GM23338 (cell line): Measurements from ENCODE around the gene YOD1. TPM values are rescaled to one million over a fixed set of nuclear protein-coding genes. Genes with fewer than 3 reads are reported as not detected.

Experiments used
- ATAC-seq: fragments of 200-7000 bp; cut with Tn5 transposase; 3 replicates; pipeline ENCODE4 v1.9.1; 2020
- DNase-seq: peaks from one replicate; pipeline ENCODE4 v3.0.0-alpha.2; 2015; ENCODE audit warnings: low spot score
- H2AFZ ChIP-seq: fragments of 200-600 bp; sonication (generic); 2 replicates; pipeline ENCODE4 v1.8.0; 2016; ENCODE audit warnings: antibody characterized with exemption, mild to moderate bottlenecking, moderate library complexity
- H3F3A ChIP-seq: fragments of 200-600 bp; sonication (generic); replicated peaks from 2 replicates; pipeline ENCODE4 v1.8.0; 2017; ENCODE audit warnings: antibody characterized with exemption, mixed run types, low read depth
- H3K27ac ChIP-seq: fragments of 200-600 bp; sonication (generic); 2 replicates; pipeline ENCODE4 v1.6.1; 2016; ENCODE audit warnings: low read depth
- H3K27me3 ChIP-seq: fragments of 200-600 bp; sonication (generic); 2 replicates; pipeline ENCODE4 v1.8.0; 2016; ENCODE audit warnings: mild to moderate bottlenecking, mixed run types, moderate library complexity; ENCODE audit not compliant: insufficient read depth
- H3K36me3 ChIP-seq: fragments of 200-600 bp; sonication (generic); 2 replicates; pipeline ENCODE4 v1.8.0; 2016; ENCODE audit warnings: mild to moderate bottlenecking; ENCODE audit not compliant: insufficient read depth
- H3K4me1 ChIP-seq: fragments of 200-600 bp; sonication (generic); 2 replicates; pipeline ENCODE4 v1.8.0; 2016; ENCODE audit warnings: mild to moderate bottlenecking, moderate library complexity; ENCODE audit not compliant: insufficient read depth
- H3K4me2 ChIP-seq: fragments of 200-600 bp; sonication (generic); 2 replicates; pipeline ENCODE4 v1.7.1; 2017; ENCODE audit warnings: mixed run types
- H3K4me3 ChIP-seq: fragments of 200-600 bp; sonication (generic); 2 replicates; pipeline ENCODE4 v1.6.1; 2016; ENCODE audit warnings: mixed run types
- H3K79me2 ChIP-seq: fragments of 200-600 bp; sonication (generic); replicated peaks from 2 replicates; pipeline ENCODE4 v1.8.0; 2017; ENCODE audit warnings: mild to moderate bottlenecking; ENCODE audit not compliant: insufficient read depth
- H3K9me2 ChIP-seq: fragments of 200-600 bp; sonication (generic); 2 replicates; pipeline ENCODE4 v1.8.0; 2017; ENCODE audit not compliant: insufficient read depth
- H4K20me1 ChIP-seq: fragments of 200-600 bp; sonication (generic); replicated peaks from 2 replicates; pipeline ENCODE4 v1.8.0; 2017; ENCODE audit warnings: mild to moderate bottlenecking; ENCODE audit not compliant: insufficient read depth
- H3K27ac Mint-ChIP-seq: 2 replicates; pipeline ENCODE4 v1.8.0; 2020; ENCODE audit warnings: inconsistent platforms, mild to moderate bottlenecking, moderate library complexity, mixed read lengths
- H3K27me3 Mint-ChIP-seq: 3 replicates; pipeline ENCODE4 v1.8.0; 2022; ENCODE audit warnings: low read depth, mild to moderate bottlenecking, moderate library complexity, mixed read lengths, inconsistent platforms; ENCODE audit not compliant: insufficient read depth, poor library complexity
- H3K36me3 Mint-ChIP-seq: 3 replicates; pipeline ENCODE4 v1.8.0; 2021; ENCODE audit warnings: low read depth, mild to moderate bottlenecking, inconsistent platforms, moderate library complexity, mixed read lengths
- H3K4me1 Mint-ChIP-seq: 3 replicates; pipeline ENCODE4 v1.8.0; 2020; ENCODE audit warnings: mild to moderate bottlenecking, inconsistent platforms, mixed read lengths
- H3K4me3 Mint-ChIP-seq: 3 replicates; pipeline ENCODE4 v1.8.0; 2021; ENCODE audit warnings: moderate library complexity, mild to moderate bottlenecking, inconsistent platforms, mixed read lengths
- H3K9me3 Mint-ChIP-seq: 3 replicates; pipeline ENCODE4 v1.8.0; 2020; ENCODE audit warnings: moderate library complexity, mild to moderate bottlenecking, inconsistent platforms, mixed read lengths
- CREB1 ChIP-seq: fragments of 250-450 bp; sonication (Bioruptor Pico); IDR thresholded peaks from 2 replicates; pipeline ENCODE4 v1.5.0; 2020; ENCODE audit warnings: low read depth, mild to moderate bottlenecking, moderate library complexity
- CTCF ChIP-seq, 2 experiments: fragments of 200-600 bp in 1 of 2; sonication (generic) in 1 of 2; conservative IDR thresholded peaks; 2 replicates each; pipeline versions ENCODE4 v1.5.1 to v1.6.1; 2016 to 2017; ENCODE audit warnings: antibody characterized with exemption in 2 of 2, low read depth in 2 of 2, mild to moderate bottlenecking in 2 of 2, moderate library complexity in 1 of 2
- ETS1 ChIP-seq: IDR thresholded peaks from 2 replicates; pipeline ENCODE4 v1.6.1; 2016; ENCODE audit warnings: antibody characterized with exemption
- EZH2phosphoT487 ChIP-seq: fragments of 200-600 bp; sonication (generic); IDR thresholded peaks from one replicate; pipeline ENCODE4 v1.8.1; 2018; ENCODE audit warnings: antibody characterized with exemption; ENCODE audit not compliant: unreplicated experiment
- JUNB ChIP-seq: IDR thresholded peaks from one replicate; pipeline ENCODE4 v1.6.1; 2016; ENCODE audit warnings: antibody characterized with exemption; ENCODE audit not compliant: unreplicated experiment
- NANOG ChIP-seq: IDR thresholded peaks from 2 replicates; pipeline ENCODE4 v1.6.1; 2016; ENCODE audit warnings: antibody characterized with exemption, borderline replicate concordance
- STAT1 ChIP-seq: IDR thresholded peaks from one replicate; pipeline ENCODE4 v1.6.1; 2016; ENCODE audit warnings: antibody characterized with exemption; ENCODE audit not compliant: unreplicated experiment
- ZNF114 ChIP-seq: fragments of 250-450 bp; sonication (Bioruptor Pico); IDR thresholded peaks from 2 replicates; pipeline ENCODE4 v1.5.0; 2020; ENCODE audit warnings: mild to moderate bottlenecking, moderate library complexity
- ZNF462 ChIP-seq: fragments of 250-450 bp; sonication (Bioruptor Pico); IDR thresholded peaks from 2 replicates; pipeline ENCODE4 v1.5.0; 2020; ENCODE audit warnings: mild to moderate bottlenecking, moderate library complexity
- polyA plus RNA-seq: library from polyadenylated mRNA; unstranded; fragments of >200 nt; fragmentation: Nextera tagmentation; extraction: Ambion mirVana; gene quantifications from 2 replicates; pipeline ENCODE4 v1.2.1, GENCODE V29; 2016
- total RNA-seq: library from RNA; depleted of rRNA; stranded (reverse); fragments of >200 nt; shearing (Covaris generic); gene quantifications from 2 replicates; pipeline ENCODE4 v1.2.3, GENCODE V29; 2014
- TF ChIP-seq, protein P1 (sequence below): IDR thresholded peaks from one replicate; pipeline ENCODE4 v1.6.1; 2018; ENCODE audit warnings: antibody characterized with exemption; ENCODE audit not compliant: unreplicated experiment

The YOD1 gene
- total and polyA plus RNA-seq, 2 experiments from 2014 or later: 4.6 to 21.9 TPM

DNA sequence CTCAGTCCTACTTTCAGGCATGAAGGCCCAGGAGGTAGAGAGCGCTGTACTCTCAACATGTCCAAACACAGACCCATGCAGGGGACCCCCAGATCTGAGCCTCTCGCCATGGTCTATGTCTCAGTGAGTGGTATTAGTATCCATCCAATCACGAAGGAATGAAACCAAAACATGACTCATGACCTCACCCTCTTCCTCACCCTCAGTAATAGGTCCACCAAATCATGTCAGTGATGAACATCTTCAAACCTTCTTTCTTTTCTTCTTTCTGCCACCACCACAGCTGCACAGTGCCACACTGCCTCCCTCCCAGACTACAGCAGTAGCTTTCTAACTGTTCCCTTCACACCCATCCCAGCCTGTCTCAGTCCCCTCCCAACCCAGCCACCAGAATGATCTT, 35.2 kb downstream of the YOD1 start:
- Mint-ChIP-seq H3K9me3 (no peaks in the 10 kb centered on the region), H3K4me3 (no peak overlapping the region), H3K36me3 (no peaks in the 10 kb centered on the region), H3K27me3 (peaks cover 3% of the 10 kb centered on the region), H3K27ac (no peak overlapping the region), H3K4me1 (no peaks in the 10 kb centered on the region)
- DNase-seq (no peak), ATAC-seq (no peak)
- Histone ChIP-seq H3K79me2 (no peaks in the 10 kb centered on the region), H2AFZ (no peak overlapping the region), H3K4me1 (no peaks in the 10 kb centered on the region), H3K9me2 (peaks cover 11% of the 10 kb centered on the region; the same call in 1 of the 2 replicates), H3F3A (no peaks in the 10 kb centered on the region), H4K20me1 (no peaks in the 10 kb centered on the region; the same call in 1 of the 2 replicates), H3K27ac (no peak overlapping the region), H3K36me3 (no peaks in the 10 kb centered on the region), H3K27me3 (no peaks in the 10 kb centered on the region), H3K4me3 (no peak overlapping the region), H3K4me2 (no peak overlapping the region)
- TF ChIP-seq ETS1 (no peak), NANOG (no peak), ZNF114 (CRISPR knock-in tag) (no peak), ZNF462 (no peak), STAT1 (no peak), JUNB (no peak), EZH2phosphoT487 (no peak), CTCF (conservative IDR thresholded peaks at IDR 0.05; ENCODE audit: low read depth in 2 of 2) (no peak), CREB1 (CRISPR knock-in tag) (no peak)
- TF ChIP-seq, protein P1, sequence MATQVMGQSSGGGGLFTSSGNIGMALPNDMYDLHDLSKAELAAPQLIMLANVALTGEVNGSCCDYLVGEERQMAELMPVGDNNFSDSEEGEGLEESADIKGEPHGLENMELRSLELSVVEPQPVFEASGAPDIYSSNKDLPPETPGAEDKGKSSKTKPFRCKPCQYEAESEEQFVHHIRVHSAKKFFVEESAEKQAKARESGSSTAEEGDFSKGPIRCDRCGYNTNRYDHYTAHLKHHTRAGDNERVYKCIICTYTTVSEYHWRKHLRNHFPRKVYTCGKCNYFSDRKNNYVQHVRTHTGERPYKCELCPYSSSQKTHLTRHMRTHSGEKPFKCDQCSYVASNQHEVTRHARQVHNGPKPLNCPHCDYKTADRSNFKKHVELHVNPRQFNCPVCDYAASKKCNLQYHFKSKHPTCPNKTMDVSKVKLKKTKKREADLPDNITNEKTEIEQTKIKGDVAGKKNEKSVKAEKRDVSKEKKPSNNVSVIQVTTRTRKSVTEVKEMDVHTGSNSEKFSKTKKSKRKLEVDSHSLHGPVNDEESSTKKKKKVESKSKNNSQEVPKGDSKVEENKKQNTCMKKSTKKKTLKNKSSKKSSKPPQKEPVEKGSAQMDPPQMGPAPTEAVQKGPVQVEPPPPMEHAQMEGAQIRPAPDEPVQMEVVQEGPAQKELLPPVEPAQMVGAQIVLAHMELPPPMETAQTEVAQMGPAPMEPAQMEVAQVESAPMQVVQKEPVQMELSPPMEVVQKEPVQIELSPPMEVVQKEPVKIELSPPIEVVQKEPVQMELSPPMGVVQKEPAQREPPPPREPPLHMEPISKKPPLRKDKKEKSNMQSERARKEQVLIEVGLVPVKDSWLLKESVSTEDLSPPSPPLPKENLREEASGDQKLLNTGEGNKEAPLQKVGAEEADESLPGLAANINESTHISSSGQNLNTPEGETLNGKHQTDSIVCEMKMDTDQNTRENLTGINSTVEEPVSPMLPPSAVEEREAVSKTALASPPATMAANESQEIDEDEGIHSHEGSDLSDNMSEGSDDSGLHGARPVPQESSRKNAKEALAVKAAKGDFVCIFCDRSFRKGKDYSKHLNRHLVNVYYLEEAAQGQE: no peak
